Measurements from ENCODE around the gene TMEM37. TPM values are rescaled to one million over a fixed set of nuclear protein-coding genes. Genes with fewer than 3 reads are reported as not detected.

The TMEM37 gene, protein sequence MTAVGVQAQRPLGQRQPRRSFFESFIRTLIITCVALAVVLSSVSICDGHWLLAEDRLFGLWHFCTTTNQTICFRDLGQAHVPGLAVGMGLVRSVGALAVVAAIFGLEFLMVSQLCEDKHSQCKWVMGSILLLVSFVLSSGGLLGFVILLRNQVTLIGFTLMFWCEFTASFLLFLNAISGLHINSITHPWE
- 13.8 and 15.4 TPM in 2 replicates for total RNA-seq (2021)
- Bru-seq, nascent RNA, result percentile 67 among the genes with signal in this experiment
- BruChase-seq, experiment 1, labeled RNA remaining after a 2-hour chase, result percentile 60 among the genes with signal in this experiment
- percentile 55 among the genes with signal in this experiment for BruChase-seq, experiment 2, labeled RNA remaining after a 6-hour chase
- long read RNA-seq, transcript TMEM37-201 (2 exons, 1,688 nt), result major isoform, 39 of 45 reads
- long read RNA-seq, partial matches to known transcripts, result 3 of 45 reads
- long read RNA-seq, other reads (novel, unspliced or antisense), result 1 of 45 reads

DNA sequence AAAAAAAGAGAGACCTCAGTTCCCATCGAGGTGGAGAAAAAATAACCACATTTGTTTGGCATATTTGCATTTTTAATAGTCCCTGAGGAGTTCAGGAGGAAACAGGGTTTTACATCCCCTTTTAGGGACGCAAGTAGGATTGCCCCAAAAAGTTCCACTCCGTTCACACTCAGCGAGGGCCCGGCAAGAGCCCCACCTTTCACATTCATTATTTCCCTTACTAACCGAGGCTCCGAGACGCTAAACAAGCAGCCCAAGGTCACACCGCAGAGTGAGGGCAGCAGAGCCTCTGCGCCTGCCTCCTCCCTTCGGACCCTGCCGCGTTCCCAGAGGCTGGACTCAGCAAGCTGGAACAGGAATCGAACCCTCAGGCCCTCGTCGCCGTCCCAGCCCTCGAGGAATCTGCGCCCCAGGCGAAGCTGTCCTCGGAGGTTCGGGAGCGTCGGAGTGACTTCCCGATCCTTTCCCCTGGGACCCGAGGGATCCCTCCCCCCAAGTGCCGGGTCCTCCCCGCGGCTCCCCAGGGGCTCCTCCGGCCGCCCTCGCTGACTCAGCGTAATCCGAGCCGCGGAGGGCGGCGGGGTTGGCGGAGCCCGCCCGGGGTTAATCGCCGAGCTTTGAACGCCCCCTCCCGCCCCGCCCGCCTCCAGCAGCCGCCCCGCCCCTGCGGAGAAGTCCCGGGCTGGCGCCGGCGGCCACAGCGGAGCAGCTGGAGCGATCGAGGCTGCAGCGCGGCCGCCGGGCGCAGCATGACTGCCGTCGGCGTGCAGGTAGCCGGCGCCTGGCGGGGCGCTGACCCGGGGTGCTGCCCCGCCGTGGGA is at the start of gene TMEM37:
Gene TMEM37 (plus strand): TSS at position 700 of the 821 bp plus-strand sequence. CDS start 50 bp downstream, at position 750.
- peak within 1 kb of the TSS; percentile 89 for H3K27ac ChIP-seq (ENCODE audit: low read depth, low read length, poor library complexity, severe bottlenecking)
- H3K4me3 ChIP-seq (ENCODE audit: low read depth, low read length, poor library complexity, severe bottlenecking), result peak within 1 kb of the TSS; percentile 66
- no peaks in the 10 kb centered on the region for H3K36me3 ChIP-seq (ENCODE audit: insufficient read depth, low read length, poor library complexity, severe bottlenecking)
- no peaks in the 10 kb centered on the region for H3K27me3 ChIP-seq (replicated peaks; ENCODE audit: insufficient read depth, low read depth, low read length, poor library complexity)
- ChIA-PET POLR2A (ENCODE audit: low non-redundant PET) (no interaction called here), CTCF (interaction anchor here (0.8 kb wide), 1 partner anchor 44 kb away, joined by 4 read pairs; no protein-coding TSS in a partner anchor)
- DNase-seq (ENCODE audit: low spot score), result peak; percentile 95
- BruUV-seq (replicated peaks), result TSS peak; percentile 82
- H3K4me1 ChIP-seq (ENCODE audit: insufficient read depth, low read length, poor library complexity, severe bottlenecking), result peaks cover 49% of the 10 kb centered on the region
- H3K9me3 ChIP-seq (ENCODE audit: low read depth, low read length, poor library complexity, severe bottlenecking), result no peaks in the 10 kb centered on the region
- intact Hi-C loops (cut with micrococcal nuclease; ENCODE audit: unreplicated experiment), result no loop called here
- TF ChIP-seq CTCF (conservative IDR thresholded peaks at IDR 0.05; ENCODE audit: low read depth, low read length) (no peak), EZH2 (IDR thresholded peaks at IDR 0.05; ENCODE audit: borderline replicate concordance, low read depth, low read length, poor library complexity, severe bottlenecking) (no peak)

DNA sequence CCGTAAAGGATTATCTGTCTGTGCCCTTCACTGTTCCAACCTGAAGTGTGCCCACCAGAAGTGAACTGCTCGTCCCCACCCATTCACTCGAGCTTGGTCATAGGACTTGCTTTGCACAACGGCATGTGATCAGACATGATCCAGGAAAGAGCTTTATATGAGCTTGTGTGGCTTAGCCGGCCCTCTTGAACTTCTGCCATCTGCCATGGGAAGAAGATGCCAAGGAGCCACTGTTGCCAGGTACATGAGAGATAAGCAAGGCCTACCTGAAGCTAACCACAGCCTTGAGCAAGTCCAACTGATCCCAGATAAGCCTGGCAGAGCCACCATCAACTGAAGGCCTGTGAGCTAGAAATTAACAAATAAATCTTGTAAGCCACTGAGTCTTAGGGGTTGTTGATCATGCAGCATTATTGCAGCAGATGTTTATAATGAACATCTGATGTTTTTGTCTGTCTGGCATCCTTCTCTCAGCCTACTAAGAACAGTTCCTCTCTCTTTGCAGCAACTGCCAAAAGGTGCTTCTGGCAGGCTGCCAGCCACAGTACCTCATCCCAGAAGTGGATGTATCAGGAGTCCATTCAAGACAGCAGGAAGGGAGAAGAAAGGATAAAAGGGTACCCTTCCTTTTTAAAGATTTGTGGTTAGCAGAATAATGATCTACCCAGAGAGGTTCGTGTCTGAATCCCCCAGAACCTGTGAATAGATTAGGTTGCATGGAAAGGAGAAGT is 48.1 kb upstream of the TMEM37 start:
- DNase-seq (ENCODE audit: low spot score), result no peak
- Histone ChIP-seq H3K27me3 (replicated peaks; ENCODE audit: insufficient read depth, low read depth, low read length, poor library complexity) (no peaks in the 10 kb centered on the region), H3K4me1 (ENCODE audit: insufficient read depth, low read length, poor library complexity, severe bottlenecking) (peaks cover 18% of the 10 kb centered on the region), H3K9me3 (ENCODE audit: low read depth, low read length, poor library complexity, severe bottlenecking) (no peaks in the 10 kb centered on the region), H3K27ac (ENCODE audit: low read depth, low read length, poor library complexity, severe bottlenecking) (no peak overlapping the region), H3K4me3 (ENCODE audit: low read depth, low read length, poor library complexity, severe bottlenecking) (no peak overlapping the region), H3K36me3 (ENCODE audit: insufficient read depth, low read length, poor library complexity, severe bottlenecking) (no peaks in the 10 kb centered on the region)
- no TSS peak for BruUV-seq (replicated peaks)
- ChIA-PET POLR2A (ENCODE audit: low non-redundant PET) (no interaction called here), CTCF (no interaction called here)
- TF ChIP-seq CTCF (conservative IDR thresholded peaks at IDR 0.05; ENCODE audit: low read depth, low read length) (no peak), EZH2 (IDR thresholded peaks at IDR 0.05; ENCODE audit: borderline replicate concordance, low read depth, low read length, poor library complexity, severe bottlenecking) (no peak)
- intact Hi-C loops (cut with micrococcal nuclease; ENCODE audit: unreplicated experiment), result no loop called here

- no peaks in the 10 kb centered on the region for H3K36me3 ChIP-seq (ENCODE audit: insufficient read depth, low read length, poor library complexity, severe bottlenecking)
- H3K27ac ChIP-seq (ENCODE audit: low read depth, low read length, poor library complexity, severe bottlenecking), result no peak overlapping the region
- H3K4me3 ChIP-seq (ENCODE audit: low read depth, low read length, poor library complexity, severe bottlenecking), result no peak overlapping the region
- no peak for DNase-seq (ENCODE audit: low spot score)
- ChIA-PET POLR2A (ENCODE audit: low non-redundant PET) (no interaction called here), CTCF (no interaction called here)
- H3K9me3 ChIP-seq (ENCODE audit: low read depth, low read length, poor library complexity, severe bottlenecking), result no peaks in the 10 kb centered on the region
- intact Hi-C loops (cut with micrococcal nuclease; ENCODE audit: unreplicated experiment), result no loop called here
- H3K4me1 ChIP-seq (ENCODE audit: insufficient read depth, low read length, poor library complexity, severe bottlenecking), result peaks cover 32% of the 10 kb centered on the region
- H3K27me3 ChIP-seq (replicated peaks; ENCODE audit: insufficient read depth, low read depth, low read length, poor library complexity), result no peaks in the 10 kb centered on the region
- TF ChIP-seq CTCF (conservative IDR thresholded peaks at IDR 0.05; ENCODE audit: low read depth, low read length) (no peak), EZH2 (IDR thresholded peaks at IDR 0.05; ENCODE audit: borderline replicate concordance, low read depth, low read length, poor library complexity, severe bottlenecking) (no peak)
- BruUV-seq (replicated peaks), result no TSS peak
Observed at GRCh38 chr2:119384971-119385370, 46.7 kb upstream of the TMEM37 start.
